ENCODE results near the gene NIT2. TPM values are rescaled to one million over a fixed set of nuclear protein-coding genes. Genes with fewer than 3 reads are reported as not detected.

The NIT2 gene
- total RNA-seq = 54.3 and 61.1 TPM in 2 replicates
- long read RNA-seq, full-length matches to known transcripts = 72 of 89 reads
- long read RNA-seq, partial matches to known transcripts = 6 of 89 reads
- long read RNA-seq, other reads (novel, unspliced or antisense) = 11 of 89 reads

GRCh38 chr3:100334488-100335351 is at the start of gene NIT2:
Gene NIT2 (plus strand): TSS chr3:100334757. CDS start chr3:100334792, 35 bp downstream.
- Mint-ChIP-seq H3K27me3 (peaks cover 3% of the 10 kb centered on the region), H3K9me3 (ENCODE audit: low read depth) (no peaks in the 10 kb centered on the region), H3K36me3 (ENCODE audit: insufficient read depth) (no peaks in the 10 kb centered on the region), H3K4me1 (ENCODE audit: low read depth) (peaks cover 22% of the 10 kb centered on the region), H3K27ac (peak within 1 kb of the TSS; percentile 96), H3K4me3 (ENCODE audit: low read depth) (peak within 1 kb of the TSS; percentile 94)
- TF ChIP-seq, protein P1, sequence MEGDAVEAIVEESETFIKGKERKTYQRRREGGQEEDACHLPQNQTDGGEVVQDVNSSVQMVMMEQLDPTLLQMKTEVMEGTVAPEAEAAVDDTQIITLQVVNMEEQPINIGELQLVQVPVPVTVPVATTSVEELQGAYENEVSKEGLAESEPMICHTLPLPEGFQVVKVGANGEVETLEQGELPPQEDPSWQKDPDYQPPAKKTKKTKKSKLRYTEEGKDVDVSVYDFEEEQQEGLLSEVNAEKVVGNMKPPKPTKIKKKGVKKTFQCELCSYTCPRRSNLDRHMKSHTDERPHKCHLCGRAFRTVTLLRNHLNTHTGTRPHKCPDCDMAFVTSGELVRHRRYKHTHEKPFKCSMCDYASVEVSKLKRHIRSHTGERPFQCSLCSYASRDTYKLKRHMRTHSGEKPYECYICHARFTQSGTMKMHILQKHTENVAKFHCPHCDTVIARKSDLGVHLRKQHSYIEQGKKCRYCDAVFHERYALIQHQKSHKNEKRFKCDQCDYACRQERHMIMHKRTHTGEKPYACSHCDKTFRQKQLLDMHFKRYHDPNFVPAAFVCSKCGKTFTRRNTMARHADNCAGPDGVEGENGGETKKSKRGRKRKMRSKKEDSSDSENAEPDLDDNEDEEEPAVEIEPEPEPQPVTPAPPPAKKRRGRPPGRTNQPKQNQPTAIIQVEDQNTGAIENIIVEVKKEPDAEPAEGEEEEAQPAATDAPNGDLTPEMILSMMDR (IDR thresholded peaks at IDR 0.05; ENCODE audit: unreplicated experiment) = no peak
- peak; percentile 74 for DNase-seq (ENCODE audit: low spot score, unreplicated experiment)

DNA sequence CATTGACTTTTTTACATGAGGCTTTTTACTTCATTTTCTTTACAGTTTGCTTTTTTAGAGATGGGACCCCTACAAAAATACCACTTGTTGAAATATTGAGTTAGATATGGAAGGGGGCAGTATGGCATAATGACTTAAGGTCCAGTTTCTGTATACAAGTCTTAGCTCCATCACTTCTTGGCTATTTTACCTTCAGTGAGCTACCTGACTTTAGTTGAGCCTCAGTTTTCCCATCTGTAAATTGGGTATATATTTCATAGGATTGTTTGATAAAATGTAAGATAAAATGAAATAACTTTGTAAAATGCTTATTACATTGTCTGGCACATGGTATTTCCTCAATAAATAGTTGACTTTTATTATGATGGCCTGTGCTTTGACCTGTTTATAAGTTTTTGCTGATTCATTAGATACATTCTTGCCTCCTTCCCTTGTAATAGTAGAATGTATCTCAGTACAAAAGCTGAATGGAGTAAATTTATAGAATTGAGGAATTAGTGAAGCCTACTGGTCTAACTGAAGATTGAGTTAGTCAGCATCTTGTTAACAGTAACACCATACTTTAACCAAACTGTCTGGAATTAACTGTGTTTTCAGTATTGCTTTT is 46.2 kb upstream of the NIT2 start:
- no peaks in the 10 kb centered on the region for H3K9me3 Mint-ChIP-seq (ENCODE audit: low read depth)
- no peak for DNase-seq (ENCODE audit: low spot score, unreplicated experiment)
- TF ChIP-seq, protein P1 (IDR thresholded peaks at IDR 0.05; ENCODE audit: unreplicated experiment) = no peak
- H3K36me3 Mint-ChIP-seq (ENCODE audit: insufficient read depth) = peaks cover 24% of the 10 kb centered on the region
- no peak overlapping the region for H3K27ac Mint-ChIP-seq
- H3K27me3 Mint-ChIP-seq = no peaks in the 10 kb centered on the region
- no peaks in the 10 kb centered on the region for H3K4me1 Mint-ChIP-seq (ENCODE audit: low read depth)
- H3K4me3 Mint-ChIP-seq (ENCODE audit: low read depth) = no peak overlapping the region

DNA sequence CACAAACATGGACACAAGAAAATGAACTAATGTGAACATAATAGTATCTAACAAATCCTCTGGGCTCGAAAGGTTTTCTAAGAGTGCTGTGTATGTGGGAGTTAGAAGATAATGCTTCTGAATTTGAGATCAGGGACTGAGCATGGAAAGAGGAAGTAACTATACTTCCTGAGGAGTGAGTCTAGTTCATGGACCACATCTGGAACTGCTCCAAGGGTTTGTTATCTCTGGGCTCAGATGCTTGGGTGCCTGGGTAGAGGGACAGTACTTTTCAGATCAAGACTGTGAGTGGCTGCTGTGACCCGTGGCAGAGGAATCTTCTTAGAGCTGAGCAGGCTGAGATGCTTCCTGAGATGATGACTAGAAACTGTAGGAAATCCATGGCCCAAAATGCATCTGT is 45.2 kb upstream of the NIT2 start:
- H3K4me3 Mint-ChIP-seq (ENCODE audit: low read depth) = no peak overlapping the region
- no peak overlapping the region for H3K27ac Mint-ChIP-seq
- H3K9me3 Mint-ChIP-seq (ENCODE audit: low read depth) = no peaks in the 10 kb centered on the region
- H3K36me3 Mint-ChIP-seq (ENCODE audit: insufficient read depth) = peaks cover 23% of the 10 kb centered on the region
- no peaks in the 10 kb centered on the region for H3K4me1 Mint-ChIP-seq (ENCODE audit: low read depth)
- no peak for DNase-seq (ENCODE audit: low spot score, unreplicated experiment)
- no peaks in the 10 kb centered on the region for H3K27me3 Mint-ChIP-seq
- TF ChIP-seq, protein P1 (IDR thresholded peaks at IDR 0.05; ENCODE audit: unreplicated experiment) = no peak

DNA sequence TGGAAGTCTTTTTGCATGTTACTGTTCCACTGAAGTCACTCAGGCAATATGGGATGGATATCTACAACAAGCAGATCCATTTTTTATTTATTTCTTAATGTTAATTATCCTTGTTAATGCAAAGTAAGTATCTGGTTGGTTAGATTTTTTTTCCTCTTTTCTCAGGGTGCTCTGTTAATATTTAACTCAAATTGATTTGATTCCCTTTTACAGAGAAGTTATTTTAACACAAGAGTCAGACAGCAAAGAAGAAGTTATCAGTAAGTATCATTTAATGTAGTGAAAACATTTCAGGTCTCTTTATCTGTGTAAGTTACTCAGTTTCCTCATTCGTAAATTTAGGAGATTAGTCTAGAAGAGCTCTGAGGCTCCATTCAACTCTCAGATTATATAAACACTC is 39.5 kb upstream of the NIT2 start:
- TF ChIP-seq, protein P1 (IDR thresholded peaks at IDR 0.05; ENCODE audit: unreplicated experiment) = no peak
- H3K27me3 Mint-ChIP-seq = no peaks in the 10 kb centered on the region
- peak overlapping the region; percentile 65 for H3K27ac Mint-ChIP-seq
- H3K9me3 Mint-ChIP-seq (ENCODE audit: low read depth) = no peaks in the 10 kb centered on the region
- peaks cover 23% of the 10 kb centered on the region for H3K36me3 Mint-ChIP-seq (ENCODE audit: insufficient read depth)
- DNase-seq (ENCODE audit: low spot score, unreplicated experiment) = no peak
- peaks cover 29% of the 10 kb centered on the region for H3K4me1 Mint-ChIP-seq (ENCODE audit: low read depth)
- H3K4me3 Mint-ChIP-seq (ENCODE audit: low read depth) = peak overlapping the region; percentile 15

- DNase-seq (ENCODE audit: low spot score, unreplicated experiment) = no peak
- H3K36me3 Mint-ChIP-seq (ENCODE audit: insufficient read depth) = peaks cover 24% of the 10 kb centered on the region
- H3K4me3 Mint-ChIP-seq (ENCODE audit: low read depth) = no peak overlapping the region
- no peaks in the 10 kb centered on the region for H3K9me3 Mint-ChIP-seq (ENCODE audit: low read depth)
- H3K4me1 Mint-ChIP-seq (ENCODE audit: low read depth) = peaks cover 29% of the 10 kb centered on the region
- H3K27me3 Mint-ChIP-seq = no peaks in the 10 kb centered on the region
- TF ChIP-seq, protein P1 (IDR thresholded peaks at IDR 0.05; ENCODE audit: unreplicated experiment) = no peak
- H3K27ac Mint-ChIP-seq = no peak overlapping the region
Observed at GRCh38 chr3:100297784-100298183, 36.8 kb upstream of the NIT2 start.
